PC-3 (cell line): ENCODE results near the gene DIP2C. TPM values are rescaled to one million over a fixed set of nuclear protein-coding genes. Genes with fewer than 3 reads are reported as not detected.
"Not testable (repeated sequence)": the region's sequence is repeated elsewhere in the genome, so short reads cannot be mapped to it uniquely, and the experiment has no call there.

ENCODE experiments used
- ATAC-seq: fragments of 200-7000 bp; cut with Tn5 transposase; 2 replicates; pipeline ENCODE4 v1.9.1; 2020; ENCODE audit warnings: mild to moderate bottlenecking, moderate library complexity
- BruUV-seq: library from RNA; stranded (reverse); fragments of 400-500 nt; replicated peaks from 2 replicates; lab custom pipeline; 2021; lab: Mats Ljungman, UMichigan
- CTCF ChIA-PET: fragments of 300-600 bp; sonication (Branson Sonifier 250); formaldehyde crosslinking; loops from one replicate; lab custom pipeline; 2022; ENCODE audit warnings: antibody characterized with exemption; lab: Charles Lee
- POLR2A ChIA-PET: fragments of 300-600 bp; sonication (Branson Sonifier 250); formaldehyde crosslinking; loops from one replicate; lab custom pipeline; 2022; ENCODE audit warnings: antibody characterized with exemption; ENCODE audit not compliant: unreplicated experiment; lab: Charles Lee
- DNase-seq: peaks from one replicate; pipeline ENCODE4 v3.0.0-alpha.2; 2015
- H2AFZ ChIP-seq: fragments of 300-600 bp; sonication (generic); 2 replicates; pipeline ENCODE4 v1.6.0; 2016; ENCODE audit warnings: antibody characterized with exemption, low read length
- H3F3A ChIP-seq: fragments of 300-600 bp; sonication (generic); one replicate; pipeline ENCODE4 v1.6.0; 2017; ENCODE audit warnings: antibody characterized with exemption, low read length, control low read depth, mild to moderate bottlenecking; ENCODE audit not compliant: unreplicated experiment
- H3K27ac ChIP-seq: fragments of 300-600 bp; sonication (generic); 2 replicates; pipeline ENCODE4 v1.5.1; 2016; ENCODE audit warnings: mild to moderate bottlenecking, low read length
- H3K27me3 ChIP-seq: fragments of 300-600 bp; sonication (generic); 2 replicates; pipeline ENCODE4 v1.6.1; 2016; ENCODE audit warnings: low read length, mixed read lengths
- H3K36me3 ChIP-seq: fragments of 300-600 bp; sonication (generic); 2 replicates; pipeline ENCODE4 v1.6.1; 2016; ENCODE audit warnings: low read depth, mixed run types, low read length, mixed read lengths
- H3K4me1 ChIP-seq: fragments of 300-600 bp; sonication (generic); 2 replicates; pipeline ENCODE4 v1.5.1; 2016; ENCODE audit warnings: low read length; ENCODE audit not compliant: insufficient read depth
- H3K4me2 ChIP-seq: fragments of 300-600 bp; sonication (generic); 2 replicates; pipeline ENCODE4 v1.6.0; 2016; ENCODE audit warnings: low read length
- H3K4me3 ChIP-seq: fragments of 300-600 bp; sonication (generic); 2 replicates; pipeline ENCODE4 v1.5.1; 2016; ENCODE audit warnings: mild to moderate bottlenecking, low read length, mixed read lengths
- H3K79me2 ChIP-seq: fragments of 300-600 bp; sonication (generic); 2 replicates; pipeline ENCODE4 v1.6.1; 2017; ENCODE audit warnings: low read length, mixed read lengths
- H3K9ac ChIP-seq: fragments of 300-600 bp; sonication (generic); 2 replicates; pipeline ENCODE4 v1.6.0; 2016; ENCODE audit warnings: mild to moderate bottlenecking, low read length
- H3K9me2 ChIP-seq: fragments of 300-600 bp; sonication (generic); replicated peaks from 2 replicates; pipeline ENCODE4 v1.6.1; 2016; ENCODE audit warnings: mixed run types, low read length, mixed read lengths
- H3K9me3 ChIP-seq: fragments of 300-600 bp; sonication (generic); 2 replicates; pipeline ENCODE4 v1.6.1; 2016; ENCODE audit warnings: low read length, mixed read lengths
- H4K20me1 ChIP-seq: fragments of 300-600 bp; sonication (generic); 2 replicates; pipeline ENCODE4 v1.6.1; 2016; ENCODE audit warnings: low read length, mixed read lengths
- EZH2 ChIP-seq: fragments of 300-600 bp; sonication (generic); IDR thresholded peaks from one replicate; pipeline ENCODE4 v1.6.1; 2017; ENCODE audit warnings: antibody characterized with exemption, mild to moderate bottlenecking, low read length; ENCODE audit not compliant: unreplicated experiment
- EZH2phosphoT487 ChIP-seq: fragments of 300-600 bp; sonication (generic); IDR thresholded peaks from 2 replicates; pipeline ENCODE4 v1.6.1; 2018; ENCODE audit warnings: mild to moderate bottlenecking, antibody characterized with exemption, low read length, borderline replicate concordance
- intact Hi-C: fragments of 100-400 bp; cut with micrococcal nuclease; formaldehyde crosslinking; loops from 2 replicates; pipeline ENCODE4 v1.9.0; 2023
- total RNA-seq: library from RNA; depleted of rRNA; stranded (reverse); fragments of >200 nt; gene quantifications from 2 replicates; pipeline ENCODE4 v1.2.3, GENCODE V29; 2014
- TF ChIP-seq, protein P1 (sequence below): fragments of 300-600 bp; sonication (generic); conservative IDR thresholded peaks from 2 replicates; pipeline ENCODE4 v1.5.1; 2017; ENCODE audit warnings: antibody characterized with exemption, low read depth, mild to moderate bottlenecking, low read length

DIP2C gene
- total RNA-seq, 1 experiment from 2014 or later, result 3.1 TPM

DNA sequence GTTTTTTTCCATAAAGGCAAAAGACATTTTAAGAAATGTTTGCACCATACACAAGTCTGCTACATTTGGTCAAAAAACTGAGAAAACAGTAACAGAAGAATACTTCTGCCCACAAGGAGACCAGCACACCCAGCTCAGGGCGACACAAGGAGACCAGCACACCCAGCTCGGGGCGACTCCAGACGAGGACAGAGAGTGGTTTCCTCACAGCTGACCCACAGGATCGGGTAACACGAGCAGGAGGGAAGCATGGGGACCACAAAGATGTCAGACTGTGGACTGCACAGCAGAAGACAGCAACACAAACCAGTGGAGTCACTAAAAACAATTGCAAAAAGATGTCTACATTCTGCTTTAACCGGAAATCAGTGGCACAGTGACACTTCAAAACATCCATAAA is 237.6 kb downstream of the DIP2C start:
- CTCF ChIA-PET, result no interaction called here
- no peaks in the 10 kb centered on the region for H4K20me1 ChIP-seq

DNA sequence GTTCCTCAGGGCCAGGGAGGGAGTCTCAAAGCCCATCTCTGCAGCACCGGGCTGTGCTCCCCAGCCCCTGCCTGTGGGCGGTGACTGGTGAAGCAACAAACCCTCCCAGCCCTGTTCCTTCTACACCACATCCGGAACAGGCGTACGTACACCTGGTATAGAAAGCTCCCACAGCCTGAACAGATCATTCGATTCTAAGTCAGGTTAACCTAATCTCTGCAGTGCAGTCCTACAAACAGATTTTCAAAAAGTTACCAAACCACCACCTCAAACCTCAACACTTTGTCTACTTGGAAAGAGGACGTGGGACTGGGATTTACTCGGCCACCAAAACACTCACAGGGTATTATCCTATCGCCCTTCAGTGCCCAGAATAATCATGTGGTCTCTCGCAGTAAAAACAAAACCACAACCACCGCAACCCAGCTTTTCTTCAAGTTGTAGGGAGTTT is 238.4 kb downstream of the DIP2C start:
- intact Hi-C loops, result no loop called here
- no peaks in the 10 kb centered on the region for H3K36me3 ChIP-seq
- no peaks in the 10 kb centered on the region for H3K27me3 ChIP-seq
- H3K27ac ChIP-seq, result no peak overlapping the region
- H3K4me3 ChIP-seq, result no peak overlapping the region
- H2AFZ ChIP-seq, result no peak overlapping the region
- no peak for TF ChIP-seq EZH2phosphoT487
- TF ChIP-seq, protein P1, sequence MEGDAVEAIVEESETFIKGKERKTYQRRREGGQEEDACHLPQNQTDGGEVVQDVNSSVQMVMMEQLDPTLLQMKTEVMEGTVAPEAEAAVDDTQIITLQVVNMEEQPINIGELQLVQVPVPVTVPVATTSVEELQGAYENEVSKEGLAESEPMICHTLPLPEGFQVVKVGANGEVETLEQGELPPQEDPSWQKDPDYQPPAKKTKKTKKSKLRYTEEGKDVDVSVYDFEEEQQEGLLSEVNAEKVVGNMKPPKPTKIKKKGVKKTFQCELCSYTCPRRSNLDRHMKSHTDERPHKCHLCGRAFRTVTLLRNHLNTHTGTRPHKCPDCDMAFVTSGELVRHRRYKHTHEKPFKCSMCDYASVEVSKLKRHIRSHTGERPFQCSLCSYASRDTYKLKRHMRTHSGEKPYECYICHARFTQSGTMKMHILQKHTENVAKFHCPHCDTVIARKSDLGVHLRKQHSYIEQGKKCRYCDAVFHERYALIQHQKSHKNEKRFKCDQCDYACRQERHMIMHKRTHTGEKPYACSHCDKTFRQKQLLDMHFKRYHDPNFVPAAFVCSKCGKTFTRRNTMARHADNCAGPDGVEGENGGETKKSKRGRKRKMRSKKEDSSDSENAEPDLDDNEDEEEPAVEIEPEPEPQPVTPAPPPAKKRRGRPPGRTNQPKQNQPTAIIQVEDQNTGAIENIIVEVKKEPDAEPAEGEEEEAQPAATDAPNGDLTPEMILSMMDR, result no peak
- TF ChIP-seq EZH2, result no peak
- no peak overlapping the region for H3K4me2 ChIP-seq
- no peaks in the 10 kb centered on the region for H3K9me2 ChIP-seq
- no peak for DNase-seq
- ChIA-PET POLR2A (no interaction called here), CTCF (no interaction called here)
- ATAC-seq, result no peak
- no peaks in the 10 kb centered on the region for H3K9me3 ChIP-seq
- H3K79me2 ChIP-seq, result no peaks in the 10 kb centered on the region
- no peaks in the 10 kb centered on the region for H3F3A ChIP-seq
- no peak overlapping the region for H3K9ac ChIP-seq
- no peaks in the 10 kb centered on the region for H4K20me1 ChIP-seq
- BruUV-seq, result no TSS peak
- peaks cover 7% of the 10 kb centered on the region for H3K4me1 ChIP-seq

More for the DNA sequence above, 237.6 kb downstream of the DIP2C start:
- H3F3A ChIP-seq, result no peaks in the 10 kb centered on the region
- H3K27me3 ChIP-seq, result no peaks in the 10 kb centered on the region
- no peak overlapping the region for H3K4me3 ChIP-seq
- TF ChIP-seq, protein P1, result no peak
- no peak for TF ChIP-seq EZH2
- TF ChIP-seq EZH2phosphoT487, result no peak
- no peak overlapping the region for H3K27ac ChIP-seq
- intact Hi-C loops, result no loop called here
- POLR2A ChIA-PET, result no interaction called here
- no TSS peak for BruUV-seq
- DNase-seq (no peak), ATAC-seq (no peak)
- H3K9me2 ChIP-seq, result no peaks in the 10 kb centered on the region
- H3K9me3 ChIP-seq, result no peaks in the 10 kb centered on the region
- no peak overlapping the region for H2AFZ ChIP-seq
- no peaks in the 10 kb centered on the region for H3K36me3 ChIP-seq
- H3K79me2 ChIP-seq, result no peaks in the 10 kb centered on the region
- H3K9ac ChIP-seq, result no peak overlapping the region
- H3K4me1 ChIP-seq, result peaks cover 7% of the 10 kb centered on the region
- H3K4me2 ChIP-seq, result no peak overlapping the region

DNA sequence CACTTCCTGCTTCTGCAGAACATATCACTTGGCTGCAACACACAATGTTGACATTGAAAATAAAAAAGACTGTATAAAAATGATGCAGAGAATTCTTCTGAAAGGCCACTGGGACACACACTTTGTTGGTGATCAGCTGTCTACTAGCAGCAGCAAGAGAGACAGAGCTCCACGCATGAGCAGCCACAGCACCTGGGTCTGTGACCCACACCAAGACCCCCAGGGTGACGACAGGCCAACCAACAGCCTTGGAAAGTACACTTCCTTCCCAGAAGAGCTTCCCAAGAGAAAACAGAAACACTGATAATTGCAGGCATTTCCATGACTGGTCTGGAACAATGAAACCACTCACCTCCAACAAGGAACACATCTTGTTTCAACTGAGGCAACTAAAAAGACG is 239.0 kb downstream of the DIP2C start:
- no peaks in the 10 kb centered on the region for H3F3A ChIP-seq
- H3K4me1 ChIP-seq, result peaks cover 7% of the 10 kb centered on the region
- H4K20me1 ChIP-seq, result no peaks in the 10 kb centered on the region
- TF ChIP-seq EZH2phosphoT487 (no peak), EZH2 (no peak)
- TF ChIP-seq, protein P1, result no peak
- H3K27ac ChIP-seq, result no peak overlapping the region
- no peaks in the 10 kb centered on the region for H3K9me2 ChIP-seq
- no peaks in the 10 kb centered on the region for H3K27me3 ChIP-seq
- ChIA-PET CTCF (no interaction called here), POLR2A (no interaction called here)
- H3K9ac ChIP-seq, result no peak overlapping the region
- no peaks in the 10 kb centered on the region for H3K9me3 ChIP-seq
- no TSS peak for BruUV-seq
- H2AFZ ChIP-seq, result no peak overlapping the region
- ATAC-seq, result no peak
- intact Hi-C loops, result no loop called here
- no peak overlapping the region for H3K4me2 ChIP-seq
- no peak overlapping the region for H3K4me3 ChIP-seq
- no peak for DNase-seq
- no peaks in the 10 kb centered on the region for H3K36me3 ChIP-seq
- H3K79me2 ChIP-seq, result no peaks in the 10 kb centered on the region

DNA sequence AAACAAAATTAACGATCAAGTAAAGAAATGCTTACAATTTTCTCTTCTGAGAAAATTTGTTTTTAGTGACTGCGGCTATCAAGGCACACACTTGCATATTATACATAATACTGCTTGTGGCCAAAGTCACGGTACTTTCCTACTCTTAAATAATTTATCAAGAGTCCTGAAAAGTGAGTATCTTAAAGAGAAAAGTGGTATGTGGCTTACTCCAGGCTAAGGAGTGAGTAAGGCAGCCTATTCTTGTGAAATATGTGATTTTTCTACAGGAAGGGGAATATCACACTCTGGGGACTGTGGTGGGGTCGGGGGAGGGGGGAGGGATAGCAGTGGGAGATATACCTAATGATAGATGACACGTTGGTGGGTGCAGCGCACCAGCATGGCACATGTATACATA is 240.1 kb downstream of the DIP2C start:
- H3K4me3 ChIP-seq, ATAC-seq, H4K20me1 ChIP-seq, H3K9me2 ChIP-seq, H3K9ac ChIP-seq, H3K79me2 ChIP-seq, POLR2A ChIA-PET, H3K36me3 ChIP-seq, H3K4me2 ChIP-seq, CTCF ChIA-PET, H3K27me3 ChIP-seq, BruUV-seq, H3K4me1 ChIP-seq, H3F3A ChIP-seq, DNase-seq, H3K27ac ChIP-seq, intact Hi-C loops, H3K9me3 ChIP-seq, H2AFZ ChIP-seq: not testable (repeated sequence)
